Immature natural killer cell (primary cell): ENCODE results near the gene DCHS2. TPM values are rescaled to one million over a fixed set of nuclear protein-coding genes. Genes with fewer than 3 reads are reported as not detected.

Source experiments
- DNase-seq, 3 donors: peaks; one replicate each; pipeline ENCODE4 v3.0.0; 2022; ENCODE audit warnings: mixed read lengths in 1 of 3
- H3K27ac Mint-ChIP-seq, 6 donors: one replicate each; pipeline ENCODE4 v1.8.0; 2020; ENCODE audit warnings: mixed read lengths in 6 of 6, mild to moderate bottlenecking in 5 of 6, inconsistent platforms in 4 of 6, moderate library complexity in 3 of 6
- H3K27me3 Mint-ChIP-seq, 3 donors: one replicate each; pipeline ENCODE4 v1.8.0; 2020 to 2021; ENCODE audit warnings: low read depth in 3 of 3, mild to moderate bottlenecking in 3 of 3, mixed read lengths in 3 of 3, moderate library complexity in 3 of 3, inconsistent platforms in 1 of 3
- H3K36me3 Mint-ChIP-seq, 3 donors: one replicate each; pipeline ENCODE4 v1.8.0; 2020; ENCODE audit warnings: mixed read lengths in 3 of 3, inconsistent platforms in 2 of 3, mild to moderate bottlenecking in 2 of 3
- H3K4me1 Mint-ChIP-seq, 2 donors: one replicate each; pipeline ENCODE4 v1.8.0; 2020; ENCODE audit warnings: inconsistent platforms in 2 of 2, mild to moderate bottlenecking in 2 of 2, mixed read lengths in 2 of 2, moderate library complexity in 1 of 2
- H3K4me3 Mint-ChIP-seq, 5 donors: one replicate each; pipeline ENCODE4 v1.8.0; 2020; ENCODE audit warnings: mild to moderate bottlenecking in 5 of 5, mixed read lengths in 5 of 5, inconsistent platforms in 3 of 5, moderate library complexity in 3 of 5
- H3K9me3 Mint-ChIP-seq, 6 donors: one replicate each; pipeline ENCODE4 v1.8.0; 2020; ENCODE audit warnings: mild to moderate bottlenecking in 6 of 6, mixed read lengths in 6 of 6, inconsistent platforms in 4 of 6, moderate library complexity in 3 of 6
- polyA plus RNA-seq, 3 donors: library from polyadenylated mRNA; unstranded; fragments of 300-500 nt; fragmentation: Illumina TruSeq; gene quantifications; one replicate each; pipeline ENCODE4 v1.2.3, GENCODE V29; 2021

Gene DCHS2
- polyA plus RNA-seq, 3 donors from 2014 or later: not detected

DNA sequence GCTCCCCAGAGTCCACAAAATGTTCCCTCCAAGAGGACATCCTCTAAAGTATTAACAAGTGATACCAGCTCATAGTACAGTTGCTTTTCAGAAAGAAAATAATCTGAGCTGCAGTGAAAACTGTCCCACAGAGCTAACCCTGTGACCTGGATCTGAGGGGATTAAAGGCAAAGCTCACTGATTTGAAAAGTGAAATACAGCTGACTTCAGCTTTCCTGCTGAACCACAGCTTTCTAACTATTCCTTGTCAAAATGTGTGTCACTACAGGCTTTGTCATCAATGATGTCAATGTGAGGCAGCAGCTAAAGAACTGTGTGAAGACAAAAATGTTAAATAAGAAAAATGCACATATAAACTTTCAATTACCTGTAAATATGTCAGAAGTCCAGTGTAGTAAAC, 36.9 kb downstream of the DCHS2 start:
- no peak for DNase-seq
- Mint-ChIP-seq H3K4me1 (no peaks in the 10 kb centered on the region), H3K36me3 (no peaks in the 10 kb centered on the region), H3K27ac (no peak overlapping the region), H3K27me3 (peaks cover 0 to 4% (median 1%) of the 10 kb centered on the region in 3 donors), H3K9me3 (no peaks in the 10 kb centered on the region), H3K4me3 (no peak overlapping the region)

DNA sequence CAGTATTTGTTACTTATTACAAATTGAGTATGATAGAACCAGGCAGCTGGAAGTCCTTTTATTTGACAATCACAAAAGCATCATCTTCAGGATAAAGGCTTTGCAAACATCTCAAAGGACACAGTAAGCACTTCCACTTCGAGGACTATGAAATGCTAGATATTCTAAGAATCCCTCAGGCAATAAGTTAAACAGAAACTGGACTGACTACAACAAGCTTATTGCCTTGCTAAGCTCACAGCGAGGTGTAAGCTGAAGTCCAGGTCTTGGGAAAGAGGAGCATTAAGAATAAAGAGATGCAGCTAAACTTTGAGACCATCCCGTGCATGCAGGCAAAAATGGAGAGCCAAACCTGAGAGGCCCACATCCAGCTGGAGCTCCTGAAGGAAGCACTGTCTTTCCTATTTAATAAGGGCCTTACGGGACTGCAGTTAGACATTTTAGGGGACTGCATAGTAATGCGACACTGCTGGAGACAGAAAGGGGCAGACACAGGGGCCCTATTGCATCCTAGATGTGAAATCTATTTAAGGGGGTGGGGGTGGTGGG, 38.7 kb downstream of the DCHS2 start:
- no peaks in the 10 kb centered on the region for H3K27me3 Mint-ChIP-seq
- H3K36me3 Mint-ChIP-seq: no peaks in the 10 kb centered on the region
- H3K4me3 Mint-ChIP-seq: no peak overlapping the region
- no peak for DNase-seq
- peaks cover 0 to 2% (median 0%) of the 10 kb centered on the region in 6 donors for H3K9me3 Mint-ChIP-seq
- no peak overlapping the region for H3K27ac Mint-ChIP-seq
- H3K4me1 Mint-ChIP-seq: no peaks in the 10 kb centered on the region

DNA sequence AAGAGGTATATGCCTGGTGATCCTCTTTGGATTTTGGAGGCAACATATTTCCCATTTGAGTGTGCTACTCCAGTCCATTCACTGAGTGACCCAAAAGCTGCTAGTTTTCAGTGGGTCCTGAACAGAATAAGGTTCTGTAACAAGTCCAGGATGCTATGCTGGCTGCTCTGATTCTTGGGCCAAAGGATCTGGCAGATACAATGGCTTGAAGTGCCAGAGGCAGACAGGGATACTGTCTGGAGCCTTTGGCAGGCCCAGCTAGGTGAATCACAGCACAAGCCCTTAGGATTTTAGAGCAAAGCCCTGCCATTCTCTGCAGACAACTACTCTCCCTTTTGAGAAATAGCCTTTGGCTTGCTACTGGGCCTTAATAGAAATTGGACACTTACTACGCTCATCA, 40.6 kb downstream of the DCHS2 start:
- peaks cover 0 to 2% (median 0%) of the 10 kb centered on the region in 6 donors for H3K9me3 Mint-ChIP-seq
- DNase-seq: no peak

DNA sequence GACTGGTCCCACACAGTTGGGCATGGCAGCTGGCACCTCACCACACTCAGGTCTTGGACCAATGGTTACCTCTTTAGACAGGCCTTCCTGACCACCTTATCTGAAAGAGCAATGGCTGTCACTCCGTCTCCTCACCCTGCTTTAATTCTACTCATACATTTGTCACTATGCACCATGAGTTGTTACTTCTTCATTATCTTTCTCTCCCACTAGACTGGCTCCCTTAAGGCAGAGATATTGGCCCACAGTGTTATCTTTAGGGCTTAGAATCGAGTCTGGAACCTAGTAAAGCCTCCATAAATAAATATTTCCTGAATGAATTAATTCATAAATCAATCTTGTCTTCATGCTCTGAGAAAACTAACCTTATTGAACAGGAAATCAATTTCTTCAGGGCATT, 46.6 kb downstream of the DCHS2 start:
- DNase-seq: no peak
- no peak overlapping the region for H3K27ac Mint-ChIP-seq
- peaks cover 0 to 2% (median 0%) of the 10 kb centered on the region in 6 donors for H3K9me3 Mint-ChIP-seq
- no peaks in the 10 kb centered on the region for H3K27me3 Mint-ChIP-seq
- no peaks in the 10 kb centered on the region for H3K36me3 Mint-ChIP-seq
- no peaks in the 10 kb centered on the region for H3K4me1 Mint-ChIP-seq
- no peak overlapping the region for H3K4me3 Mint-ChIP-seq

More for the DNA sequence above, 40.6 kb downstream of the DCHS2 start:
- Mint-ChIP-seq H3K27me3 (no peaks in the 10 kb centered on the region), H3K4me1 (no peaks in the 10 kb centered on the region), H3K27ac (no peak overlapping the region), H3K36me3 (no peaks in the 10 kb centered on the region), H3K4me3 (no peak overlapping the region)

DNA sequence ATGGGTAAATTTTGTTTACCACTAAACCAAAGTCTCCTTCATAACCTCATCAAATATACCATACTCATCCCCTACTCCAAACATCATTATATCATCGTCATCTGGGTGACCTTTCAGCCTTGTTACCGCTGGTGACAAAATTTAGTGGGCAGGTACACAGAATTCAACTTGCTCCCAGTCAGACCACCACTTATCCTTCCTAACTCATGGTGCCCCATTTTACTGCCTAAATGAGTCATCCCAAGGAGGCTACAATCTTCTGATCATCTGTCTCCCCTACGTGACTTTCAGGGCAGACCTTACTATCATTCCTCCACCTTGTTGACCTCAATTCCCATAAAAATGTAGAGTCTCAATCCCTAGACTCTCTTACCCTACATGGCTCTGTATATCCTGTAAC, 49.6 kb downstream of the DCHS2 start:
- H3K27me3 Mint-ChIP-seq: no peaks in the 10 kb centered on the region
- DNase-seq: no peak
- H3K4me1 Mint-ChIP-seq: no peaks in the 10 kb centered on the region
- H3K9me3 Mint-ChIP-seq: peaks cover 0 to 2% (median 0%) of the 10 kb centered on the region in 6 donors
- no peaks in the 10 kb centered on the region for H3K36me3 Mint-ChIP-seq
- H3K27ac Mint-ChIP-seq: no peak overlapping the region
- H3K4me3 Mint-ChIP-seq: no peak overlapping the region

DNA sequence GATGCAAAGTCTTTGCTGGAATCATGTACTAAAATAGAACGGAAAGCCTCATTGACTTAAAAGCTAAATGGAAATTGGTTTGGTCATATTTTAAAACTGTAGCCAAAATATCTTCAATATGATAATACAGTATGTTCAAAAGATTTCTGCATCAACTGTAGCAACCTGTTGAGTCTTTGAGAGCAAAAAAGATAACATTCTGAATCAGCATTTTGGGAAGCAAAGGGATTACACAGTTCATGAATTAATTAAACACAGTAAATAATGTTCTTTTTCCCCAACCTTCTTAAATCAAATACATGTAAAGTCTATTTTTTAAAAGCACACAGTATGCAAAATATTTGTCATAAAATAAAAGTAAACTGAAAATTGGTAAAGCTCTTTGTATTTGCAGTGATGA, 50.5 kb downstream of the DCHS2 start:
- Mint-ChIP-seq H3K4me3 (no peak overlapping the region), H3K9me3 (no peaks in the 10 kb centered on the region), H3K36me3 (no peaks in the 10 kb centered on the region), H3K27ac (no peak overlapping the region), H3K27me3 (no peaks in the 10 kb centered on the region), H3K4me1 (no peaks in the 10 kb centered on the region)
- no peak for DNase-seq

DNA sequence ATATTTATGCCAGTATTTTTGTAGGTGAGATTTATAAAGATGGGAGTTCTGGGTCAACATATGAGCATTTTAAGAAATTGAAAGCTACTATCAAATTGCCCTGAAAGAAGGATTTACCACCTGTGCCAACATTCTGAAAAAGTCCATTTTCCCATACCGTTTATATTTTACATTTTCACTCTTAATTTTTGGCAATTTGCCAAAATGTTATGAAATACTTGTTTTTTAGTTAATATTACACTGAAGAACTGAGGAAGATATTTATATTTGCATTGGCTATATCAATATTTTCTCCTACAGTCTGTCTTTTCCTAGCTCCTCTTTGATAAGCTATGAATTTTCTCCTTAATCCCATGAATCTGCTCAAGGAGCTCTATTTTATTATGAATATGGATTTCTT, 52.4 kb downstream of the DCHS2 start:
- H3K36me3 Mint-ChIP-seq: no peaks in the 10 kb centered on the region
- H3K4me1 Mint-ChIP-seq: no peaks in the 10 kb centered on the region
- H3K27ac Mint-ChIP-seq: no peak overlapping the region
- no peaks in the 10 kb centered on the region for H3K27me3 Mint-ChIP-seq
- no peak overlapping the region for H3K4me3 Mint-ChIP-seq
- H3K9me3 Mint-ChIP-seq: no peaks in the 10 kb centered on the region
- DNase-seq: no peak

DNA sequence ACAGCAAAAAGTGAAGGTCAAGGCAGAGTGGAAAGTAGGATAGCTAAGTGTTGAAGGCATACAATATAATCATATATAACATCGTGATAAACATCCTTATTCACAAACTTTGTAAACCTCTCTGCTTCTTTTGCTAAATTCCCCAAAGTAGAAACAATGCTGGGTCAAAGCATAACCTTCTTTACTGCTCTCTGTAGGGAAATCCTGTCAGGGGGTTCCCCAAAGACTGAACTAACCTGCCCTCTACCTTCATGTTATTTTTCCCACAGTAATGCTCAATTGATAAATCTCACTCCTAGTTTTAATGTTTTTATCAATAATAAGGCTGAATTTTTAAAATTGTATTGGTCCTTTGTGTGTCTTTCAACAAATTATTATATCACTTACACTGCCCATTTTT, 55.7 kb downstream of the DCHS2 start:
- Mint-ChIP-seq H3K27me3 (peaks cover 0 to 3% (median 0%) of the 10 kb centered on the region in 3 donors), H3K4me3 (no peak overlapping the region), H3K9me3 (peaks cover 0 to 3% (median 0%) of the 10 kb centered on the region in 6 donors), H3K4me1 (no peaks in the 10 kb centered on the region), H3K27ac (no peak overlapping the region), H3K36me3 (no peaks in the 10 kb centered on the region)
- DNase-seq: no peak

DNA sequence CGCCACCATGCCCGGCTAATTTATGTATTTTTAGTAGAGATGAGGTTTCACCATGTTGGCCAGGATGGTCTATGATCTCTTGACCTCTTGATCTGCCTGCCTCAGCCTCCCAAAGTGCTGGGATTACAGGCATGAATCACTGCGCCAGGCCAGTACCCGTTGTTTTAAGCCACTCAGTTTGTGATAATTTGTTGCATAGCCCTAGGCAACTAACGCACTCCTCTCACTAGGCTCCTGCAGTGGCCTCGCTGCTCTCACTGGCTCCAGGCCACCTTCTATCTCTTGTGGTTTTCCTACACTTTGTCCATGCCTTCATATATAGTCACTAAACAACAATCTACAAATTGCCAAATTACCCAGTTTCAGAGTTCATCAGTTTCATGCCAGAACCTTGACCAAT, 58.1 kb downstream of the DCHS2 start:
- no peak for DNase-seq
- Mint-ChIP-seq H3K27me3 (peaks cover 0 to 5% (median 0%) of the 10 kb centered on the region in 3 donors), H3K27ac (no peak overlapping the region), H3K4me3 (no peak overlapping the region), H3K4me1 (no peaks in the 10 kb centered on the region), H3K36me3 (no peaks in the 10 kb centered on the region), H3K9me3 (peaks cover 0 to 3% (median 0%) of the 10 kb centered on the region in 6 donors)

DNA sequence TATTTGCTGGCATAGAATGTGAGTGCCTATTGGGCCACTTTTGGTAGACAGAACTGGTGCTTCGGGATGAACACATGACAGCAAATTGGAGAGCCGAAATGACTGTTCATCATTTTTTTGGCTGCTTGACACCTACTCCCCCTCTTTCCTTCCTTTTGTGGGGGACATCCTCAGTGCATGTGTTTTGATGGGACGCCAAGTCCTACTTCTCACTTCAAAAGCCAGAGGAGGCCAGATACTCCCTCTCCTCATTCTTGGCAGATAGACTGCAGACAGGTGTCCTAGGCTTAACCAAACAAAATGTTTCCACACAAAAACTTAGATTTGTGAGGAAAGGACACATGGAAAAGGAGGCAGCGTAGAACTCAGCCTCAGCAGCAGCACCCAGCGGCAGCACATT, 62.4 kb downstream of the DCHS2 start:
- Mint-ChIP-seq H3K27ac (no peak overlapping the region), H3K4me1 (no peaks in the 10 kb centered on the region), H3K4me3 (no peak overlapping the region), H3K27me3 (peaks cover 0 to 11% (median 2%) of the 10 kb centered on the region in 3 donors), H3K36me3 (no peaks in the 10 kb centered on the region), H3K9me3 (peaks cover 0 to 8% (median 0%) of the 10 kb centered on the region in 6 donors)
- no peak for DNase-seq

DNA sequence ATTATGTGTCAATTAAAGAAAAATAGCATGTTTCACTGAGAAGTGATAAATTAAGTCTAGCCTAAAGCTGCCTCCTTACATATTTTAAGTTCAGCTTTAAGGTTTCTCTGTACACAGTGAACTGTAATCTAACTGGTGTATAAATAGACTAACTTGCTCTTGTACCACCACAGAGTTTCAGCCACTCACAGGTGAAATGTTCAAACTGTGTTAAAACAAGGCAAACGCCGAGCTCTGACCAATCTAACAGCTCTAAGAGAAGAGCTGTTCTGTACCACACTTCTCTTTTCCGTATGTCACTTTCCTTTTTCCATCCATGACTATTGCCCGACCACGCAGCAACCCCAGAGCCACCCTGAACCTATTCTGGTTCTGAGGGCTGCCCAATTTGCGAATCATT, 64.5 kb downstream of the DCHS2 start:
- Mint-ChIP-seq H3K36me3 (no peaks in the 10 kb centered on the region), H3K4me3 (no peak overlapping the region), H3K9me3 (peaks cover 0 to 9% (median 0%) of the 10 kb centered on the region in 6 donors), H3K27me3 (peaks cover 2 to 9% (median 2%) of the 10 kb centered on the region in 3 donors), H3K4me1 (no peaks in the 10 kb centered on the region), H3K27ac (no peak overlapping the region)
- no peak for DNase-seq

DNA sequence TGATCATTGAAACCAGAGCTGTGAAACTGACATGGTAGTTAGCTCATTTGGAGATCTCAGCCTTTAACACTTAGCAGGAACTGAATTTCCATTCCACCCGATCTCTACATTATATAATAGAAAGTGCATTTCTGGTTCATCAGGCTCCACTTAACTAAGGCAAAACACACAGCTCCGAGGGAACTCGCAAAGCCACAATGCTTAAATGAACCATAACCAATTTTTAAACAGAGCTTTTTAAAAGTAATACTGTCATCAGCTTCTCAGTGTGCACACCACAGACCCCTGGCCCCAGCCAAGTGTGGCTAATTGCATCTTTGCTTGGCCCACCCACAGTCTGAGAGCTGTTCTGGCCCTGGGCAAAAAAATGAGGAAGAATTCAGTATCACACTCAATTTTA, 66.1 kb downstream of the DCHS2 start:
- Mint-ChIP-seq H3K9me3 (peaks cover 0 to 14% (median 0%) of the 10 kb centered on the region in 6 donors), H3K36me3 (no peaks in the 10 kb centered on the region), H3K4me1 (no peaks in the 10 kb centered on the region), H3K4me3 (no peak overlapping the region), H3K27me3 (peaks cover 2 to 7% (median 7%) of the 10 kb centered on the region in 3 donors), H3K27ac (no peak overlapping the region)
- no peak for DNase-seq

DNA sequence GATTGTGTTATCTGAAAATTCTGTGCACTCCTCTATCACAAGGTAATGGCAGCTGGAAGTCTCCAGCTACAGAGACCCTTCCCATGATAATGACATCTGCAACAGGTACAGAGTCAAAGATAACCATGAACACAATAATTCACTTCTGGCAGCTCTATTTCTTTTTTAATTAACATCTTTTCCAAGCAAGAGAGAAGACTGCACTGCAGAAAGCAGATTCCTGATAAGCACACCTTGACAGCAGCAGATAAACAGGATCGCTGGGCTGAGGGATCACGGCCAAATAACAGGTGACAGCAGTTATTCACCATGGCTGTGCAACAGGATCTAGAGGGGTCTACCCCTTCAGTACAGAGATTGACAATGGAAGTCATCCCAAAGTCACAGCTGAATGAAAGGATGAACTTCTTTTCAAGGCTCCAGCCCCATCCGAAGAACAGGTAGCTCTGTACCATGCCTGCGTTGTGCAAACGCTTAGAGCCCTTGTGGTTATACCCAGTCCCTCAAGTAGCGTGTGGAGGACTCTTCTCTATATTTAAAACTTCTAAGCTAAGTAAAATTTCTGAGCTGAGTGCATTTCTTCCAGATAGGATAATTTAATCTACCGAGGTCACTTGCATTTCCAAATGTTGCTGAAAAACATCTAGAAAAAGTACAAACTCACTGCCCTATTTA, 66.7 kb downstream of the DCHS2 start:
- H3K27ac Mint-ChIP-seq: no peak overlapping the region
- H3K4me3 Mint-ChIP-seq: no peak overlapping the region
- no peaks in the 10 kb centered on the region for H3K4me1 Mint-ChIP-seq
- H3K27me3 Mint-ChIP-seq: peaks cover 2 to 9% (median 7%) of the 10 kb centered on the region in 3 donors
- no peaks in the 10 kb centered on the region for H3K36me3 Mint-ChIP-seq
- peaks cover 0 to 14% (median 0%) of the 10 kb centered on the region in 6 donors for H3K9me3 Mint-ChIP-seq
- DNase-seq: no peak

DNA sequence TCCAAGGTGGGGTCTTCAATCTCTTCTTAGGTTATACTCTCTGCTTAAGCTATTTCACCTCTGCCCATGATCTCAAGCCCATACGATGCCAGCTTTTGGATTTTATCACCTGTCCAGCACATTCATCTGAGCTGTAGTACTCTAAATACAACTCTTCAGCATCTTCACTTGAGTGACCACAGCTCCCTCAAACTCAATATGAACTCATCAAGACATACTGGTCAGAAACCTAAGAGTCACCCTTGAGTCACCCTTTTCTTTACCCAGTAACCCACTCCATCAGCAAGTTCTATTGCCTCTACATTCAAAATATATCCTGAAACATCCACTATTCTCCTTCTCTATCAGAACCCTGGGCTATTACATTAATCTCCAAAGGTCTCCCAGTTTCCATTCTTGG, 69.4 kb downstream of the DCHS2 start:
- H3K9me3 Mint-ChIP-seq: peaks cover 0 to 18% (median 1%) of the 10 kb centered on the region in 6 donors
- no peak overlapping the region for H3K4me3 Mint-ChIP-seq

DNA sequence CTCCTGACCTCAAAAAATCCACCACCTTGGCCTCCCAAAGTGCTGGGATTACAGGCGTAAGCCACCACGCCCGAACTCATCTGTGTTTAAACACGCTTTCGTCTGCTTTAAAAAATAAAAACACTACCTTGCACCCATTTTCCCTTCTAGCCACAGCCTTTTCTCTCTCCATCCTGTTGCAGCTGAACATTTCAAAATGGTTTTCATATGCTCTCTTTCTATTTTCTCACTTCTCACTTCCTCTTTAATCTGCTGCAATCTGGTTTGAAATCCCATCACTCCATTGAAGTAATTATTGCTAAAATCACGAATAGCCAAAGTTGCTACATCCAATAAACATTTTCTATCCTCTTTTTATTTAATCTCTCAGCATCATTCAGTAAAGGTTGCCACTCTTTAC, 70.0 kb downstream of the DCHS2 start:
- DNase-seq: no peak
- H3K27me3 Mint-ChIP-seq: peaks cover 6 to 20% (median 13%) of the 10 kb centered on the region in 3 donors
- peaks cover 8 to 10% of the 10 kb centered on the region in 2 donors for H3K4me1 Mint-ChIP-seq
- H3K4me3 Mint-ChIP-seq: no peak overlapping the region
- no peaks in the 10 kb centered on the region for H3K36me3 Mint-ChIP-seq
- peaks cover 0 to 18% (median 4%) of the 10 kb centered on the region in 6 donors for H3K9me3 Mint-ChIP-seq
- no peak overlapping the region for H3K27ac Mint-ChIP-seq

More for the DNA sequence above, 69.4 kb downstream of the DCHS2 start:
- Mint-ChIP-seq H3K27ac (no peak overlapping the region), H3K4me1 (peaks cover 4 to 5% of the 10 kb centered on the region in 2 donors), H3K27me3 (peaks cover 2 to 15% (median 8%) of the 10 kb centered on the region in 3 donors), H3K36me3 (no peaks in the 10 kb centered on the region)
- no peak for DNase-seq
